Measurements from ENCODE around the gene VPS50. TPM values are rescaled to one million over a fixed set of nuclear protein-coding genes. Genes with fewer than 3 reads are reported as not detected.
A peak's percentile ranks its signal among the peaks of the same experiment; 100 is the strongest.

Gene VPS50
- polyA plus RNA-seq, 3 donors: 7.6 to 12.6 (median 9.5) TPM

DNA sequence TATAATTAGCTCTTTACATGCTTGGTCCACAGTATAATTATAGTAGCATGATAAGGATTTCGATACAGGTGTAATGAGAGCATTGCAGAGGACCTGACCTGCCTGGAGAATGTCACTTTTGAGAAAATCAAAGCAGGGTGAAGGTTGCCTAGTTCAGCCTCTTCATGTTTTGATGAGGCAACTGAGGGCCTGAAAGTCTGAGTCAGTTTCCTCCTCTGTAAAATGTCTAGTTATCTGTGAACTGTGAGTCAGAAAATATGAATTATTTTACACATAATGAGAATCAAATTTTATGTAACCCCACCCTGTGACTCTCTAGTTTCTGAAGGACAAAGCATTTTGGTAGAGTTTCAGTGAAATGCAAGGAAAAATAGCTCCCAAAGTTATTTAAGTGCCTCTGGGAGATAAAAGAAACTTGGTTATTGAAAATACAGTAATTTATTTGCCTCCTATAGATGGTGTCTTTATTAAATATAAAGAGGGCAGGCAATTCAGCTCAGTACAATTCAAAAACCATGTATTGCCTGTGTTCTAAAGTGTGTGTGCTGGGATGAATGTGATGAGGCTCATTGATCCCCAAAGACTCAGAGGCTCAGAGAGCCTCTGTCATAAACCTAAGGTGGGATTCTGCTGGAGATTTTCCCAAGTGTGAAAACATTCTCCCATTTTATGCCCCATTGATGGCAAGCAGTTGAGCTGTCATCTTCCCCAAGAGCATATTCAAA, 46.7 kb upstream of the VPS50 start:
- no peaks in the 10 kb centered on the region for H4K20me1 ChIP-seq (ENCODE audit: insufficient read depth, low read length)
- H3K9me3 Mint-ChIP-seq: no peaks in the 10 kb centered on the region
- H3K9me3 ChIP-seq (replicated peaks in 1 of 2; ENCODE audit: control insufficient read depth in 1 of 2, insufficient read depth in 1 of 2, low read length in 2 of 2): no peaks in the 10 kb centered on the region
- no peaks in the 10 kb centered on the region for H3K36me3 ChIP-seq (replicated peaks in 1 of 2; ENCODE audit: control insufficient read depth in 1 of 2, insufficient read depth in 2 of 2, low read length in 2 of 2)
- intact Hi-C loops (cut with micrococcal nuclease): no loop called here
- H3K36me3 Mint-ChIP-seq: no peaks in the 10 kb centered on the region
- H3K27me3 ChIP-seq (ENCODE audit: control insufficient read depth in 2 of 2, insufficient read depth in 2 of 2, low read length in 2 of 2): peaks cover 2 to 28% of the 10 kb centered on the region in 2 donors
- peak overlapping the region in 1 of 2 donors; percentile 5 for H3K4me3 Mint-ChIP-seq
- peak in 1 of 3 donors; percentile 28 for DNase-seq
- H3K4me1 Mint-ChIP-seq: no peaks in the 10 kb centered on the region
- no peak overlapping the region for H3K4me2 ChIP-seq (replicated peaks; ENCODE audit: extremely low read depth, low read length, poor library complexity, severe bottlenecking)
- no CpG with 5 or more reads among the region's 1 CpG for WGBS (ENCODE audit: insufficient coverage)
- H3K9ac ChIP-seq (ENCODE audit: insufficient read depth, low read length, poor library complexity, severe bottlenecking): no peak overlapping the region
- no peaks in the 10 kb centered on the region for H3K4me1 ChIP-seq (ENCODE audit: control insufficient read depth in 1 of 2, insufficient read depth in 2 of 2, low read length in 2 of 2)
- H2AFZ ChIP-seq (ENCODE audit: insufficient read depth, low read depth, low read length, poor library complexity, severe bottlenecking): no peak overlapping the region
- H3K79me2 ChIP-seq (ENCODE audit: insufficient read depth, low read length): no peaks in the 10 kb centered on the region
- H3K27ac Mint-ChIP-seq: no peak overlapping the region
- no peak for TF ChIP-seq CTCF (IDR thresholded peaks at IDR 0.05)
- peaks cover 7 to 14% (median 10%) of the 10 kb centered on the region in 3 donors for H3K27me3 Mint-ChIP-seq (ENCODE audit: low read depth in 3 of 3)
- no peak overlapping the region for H3K4me3 ChIP-seq (replicated peaks in 1 of 3; ENCODE audit: low read depth in 2 of 3, low read length in 3 of 3)
- no peak overlapping the region for H3K27ac ChIP-seq (ENCODE audit: low read depth in 1 of 2, low read length in 2 of 2)

DNA sequence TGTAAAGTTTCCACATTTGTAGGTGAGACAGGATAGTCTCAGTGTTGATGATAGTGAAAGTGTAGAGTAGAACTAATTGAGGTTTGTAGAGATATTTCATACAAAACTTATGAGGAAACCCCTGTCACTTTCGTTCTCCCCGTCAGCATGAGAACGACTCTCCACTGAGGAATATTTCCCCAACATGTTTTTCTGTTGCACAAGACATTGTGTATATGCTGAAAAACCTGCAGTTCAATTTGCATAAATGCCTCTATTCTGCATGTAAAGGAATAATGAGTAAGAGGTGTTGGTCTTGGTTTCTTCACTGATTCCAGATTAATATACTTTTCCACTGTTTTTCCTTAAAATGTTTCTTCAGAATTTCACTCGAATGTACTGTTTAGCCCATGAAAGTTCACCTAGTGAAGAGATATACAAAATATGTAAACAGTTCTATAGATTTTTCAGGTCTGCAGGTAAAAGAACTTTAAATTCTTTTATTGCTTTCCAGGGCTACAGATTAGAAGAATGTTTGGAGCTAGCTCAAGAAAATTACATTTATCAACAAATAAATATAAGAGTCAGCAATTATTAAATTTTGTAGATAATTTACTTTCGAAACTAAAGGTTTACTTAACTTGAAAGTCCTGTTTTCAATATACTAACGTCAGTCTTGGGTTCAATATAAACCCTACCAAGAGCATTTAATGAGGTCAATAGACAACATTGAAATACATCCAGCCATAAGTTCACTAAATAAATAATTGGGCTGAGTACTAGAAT, 43.1 kb upstream of the VPS50 start:
- Histone ChIP-seq H3K4me2 (replicated peaks; ENCODE audit: extremely low read depth, low read length, poor library complexity, severe bottlenecking) (no peak overlapping the region), H4K20me1 (ENCODE audit: insufficient read depth, low read length) (no peaks in the 10 kb centered on the region), H3K27me3 (ENCODE audit: control insufficient read depth in 2 of 2, insufficient read depth in 2 of 2, low read length in 2 of 2) (peaks cover 2 to 19% of the 10 kb centered on the region in 2 donors), H3K9me3 (replicated peaks in 1 of 2; ENCODE audit: control insufficient read depth in 1 of 2, insufficient read depth in 1 of 2, low read length in 2 of 2) (no peaks in the 10 kb centered on the region), H3K4me1 (ENCODE audit: control insufficient read depth in 1 of 2, insufficient read depth in 2 of 2, low read length in 2 of 2) (no peaks in the 10 kb centered on the region), H3K4me3 (replicated peaks in 1 of 3; ENCODE audit: low read depth in 2 of 3, low read length in 3 of 3) (no peak overlapping the region), H2AFZ (ENCODE audit: insufficient read depth, low read depth, low read length, poor library complexity, severe bottlenecking) (no peak overlapping the region), H3K9ac (ENCODE audit: insufficient read depth, low read length, poor library complexity, severe bottlenecking) (no peak overlapping the region), H3K36me3 (replicated peaks in 1 of 2; ENCODE audit: control insufficient read depth in 1 of 2, insufficient read depth in 2 of 2, low read length in 2 of 2) (no peaks in the 10 kb centered on the region), H3K79me2 (ENCODE audit: insufficient read depth, low read length) (no peaks in the 10 kb centered on the region), H3K27ac (ENCODE audit: low read depth in 1 of 2, low read length in 2 of 2) (no peak overlapping the region)
- peak in 1 of 3 donors; percentile 19 for DNase-seq
- intact Hi-C loops (cut with micrococcal nuclease): no loop called here
- Mint-ChIP-seq H3K4me3 (no peak overlapping the region), H3K9me3 (peaks cover 0 to 2% (median 0%) of the 10 kb centered on the region in 7 donors), H3K27ac (no peak overlapping the region), H3K27me3 (ENCODE audit: low read depth in 3 of 3) (peaks cover 7 to 13% (median 7%) of the 10 kb centered on the region in 3 donors), H3K36me3 (no peaks in the 10 kb centered on the region), H3K4me1 (no peaks in the 10 kb centered on the region)
- WGBS (ENCODE audit: insufficient coverage): no CpG with 5 or more reads among the region's 6 CpGs
- TF ChIP-seq CTCF (IDR thresholded peaks at IDR 0.05): no peak

All from CD14-positive monocyte (primary cell).